Measurements from ENCODE around the gene ZNF184. TPM values are rescaled to one million over a fixed set of nuclear protein-coding genes. Genes with fewer than 3 reads are reported as not detected.
A peak's percentile ranks its signal among the peaks of the same experiment; 100 is the strongest.

The ZNF184 gene
- total RNA-seq, 1 experiment from 2014 or later = 9.4 TPM

- peak; percentile 79 for TF ChIP-seq CEBPB (IDR thresholded peaks at IDR 0.05; ENCODE audit: low read depth)
- TF ChIP-seq POLR2AphosphoS5 (IDR thresholded peaks at IDR 0.05; ENCODE audit: low read depth, low read length) = no peak; the same call in 1 of the 2 replicates
- no peak for TF ChIP-seq EGR1 (IDR thresholded peaks at IDR 0.05; ENCODE audit: low read depth)
- TF ChIP-seq POLR2A (IDR thresholded peaks at IDR 0.05; ENCODE audit: borderline replicate concordance, extremely low read depth, insufficient read depth, insufficient read length) = no peak
- no peak for TF ChIP-seq FOSL1 (IDR thresholded peaks at IDR 0.05; ENCODE audit: low read depth)
- TF ChIP-seq ZFX (IDR thresholded peaks at IDR 0.05) = no peak
Observed at GRCh38 chr6:27505209-27506027, 32.5 kb upstream of the ZNF184 start (continued).

- ATAC-seq (peak; percentile 51), DNase-seq (ENCODE audit: low read depth, low spot score) (peak; percentile 72)
- CTCF ChIA-PET = interaction anchor here (0.7 to 3.8 kb wide), 2 partner anchors 15 to 249 kb away, joined by 4 to 12 read pairs; no protein-coding TSS in a partner anchor
- BruUV-seq (replicated peaks) = no TSS peak
- peak overlapping the region; percentile 51 to 59 for H3K4me3 ChIP-seq (replicated peaks in 1 of 2; ENCODE audit: low read depth in 1 of 2, low read length in 2 of 2)
- H2AFZ ChIP-seq (ENCODE audit: low read depth, low read length, poor library complexity, severe bottlenecking) = peak overlapping the region; percentile 78
- intact Hi-C loops (cut with micrococcal nuclease) = loop anchor here (1.0 to 2.0 kb wide), 3 partner anchors 15 to 315 kb away; no protein-coding TSS in a partner anchor
- H4K20me1 ChIP-seq (ENCODE audit: insufficient read depth) = no peaks in the 10 kb centered on the region
- no peaks in the 10 kb centered on the region for H3K27me3 ChIP-seq (ENCODE audit: insufficient read depth, low read length)
- TF ChIP-seq ATF3 (IDR thresholded peaks at IDR 0.05) (peak; percentile 86), POLR2AphosphoS5 (IDR thresholded peaks at IDR 0.05; ENCODE audit: low read depth, low read length) (no peak), MAX (IDR thresholded peaks at IDR 0.05) (peak; percentile 12; the same call in 1 of the 2 replicates), JUND (IDR thresholded peaks at IDR 0.05) (no peak), CBX3 (IDR thresholded peaks at IDR 0.05; ENCODE audit: low read depth) (0 out of 2 replicates have a peak, but pooled peaks have one; percentile 34), FOSL1 (IDR thresholded peaks at IDR 0.05; ENCODE audit: low read depth) (0 out of 2 replicates have a peak, but pooled peaks have one; percentile 2)
- peaks cover 9 to 34% of the 10 kb centered on the region in 2 experiments; a peak in 3 of 4 replicates for H3K4me1 ChIP-seq (ENCODE audit: control insufficient read depth in 1 of 2, insufficient read depth in 2 of 2, low read length in 2 of 2)
- no peaks in the 10 kb centered on the region for H3K79me2 ChIP-seq (ENCODE audit: insufficient read depth, low read length)
- peak overlapping the region; percentile 74 for H3K4me2 ChIP-seq (ENCODE audit: low read length)
- H3K9me2 ChIP-seq (ENCODE audit: insufficient read depth) = no peaks in the 10 kb centered on the region
- peak overlapping the region; percentile 42 for H3K27ac ChIP-seq (ENCODE audit: low read depth, low read length)
- POLR2A ChIA-PET = no interaction called here
- no peaks in the 10 kb centered on the region for H3K36me3 ChIP-seq (ENCODE audit: control insufficient read depth in 1 of 2, insufficient read depth in 2 of 2, low read length in 2 of 2)
- peak overlapping the region; percentile 47 for H3K9ac ChIP-seq (ENCODE audit: low read length)
- RAD21 ChIA-PET (ENCODE audit: low non-redundant PET in 1 of 2, low total read pairs in 2 of 2, uncharacterized antibody in 2 of 2, unreplicated experiment in 2 of 2) = no interaction called here
- no peaks in the 10 kb centered on the region for H3K9me3 ChIP-seq (ENCODE audit: control insufficient read depth in 1 of 2, insufficient read depth in 1 of 2, low read depth in 1 of 2, low read length in 2 of 2)
Observed at GRCh38 chr6:27503436-27504030, 30.6 kb upstream of the ZNF184 start.

Data from HCT116 (cell line).